C1 segment of cervical spinal cord (tissue), 14 donors: ENCODE data around the gene FAM120A.
A peak's percentile ranks its signal among the peaks of the same experiment; 100 is the strongest.

Source experiments
- DNase-seq, 14 donors: peaks; one replicate each; lab custom pipeline; 2025; lab: John Stamatoyannopoulos, UW

FAM120A gene

DNA sequence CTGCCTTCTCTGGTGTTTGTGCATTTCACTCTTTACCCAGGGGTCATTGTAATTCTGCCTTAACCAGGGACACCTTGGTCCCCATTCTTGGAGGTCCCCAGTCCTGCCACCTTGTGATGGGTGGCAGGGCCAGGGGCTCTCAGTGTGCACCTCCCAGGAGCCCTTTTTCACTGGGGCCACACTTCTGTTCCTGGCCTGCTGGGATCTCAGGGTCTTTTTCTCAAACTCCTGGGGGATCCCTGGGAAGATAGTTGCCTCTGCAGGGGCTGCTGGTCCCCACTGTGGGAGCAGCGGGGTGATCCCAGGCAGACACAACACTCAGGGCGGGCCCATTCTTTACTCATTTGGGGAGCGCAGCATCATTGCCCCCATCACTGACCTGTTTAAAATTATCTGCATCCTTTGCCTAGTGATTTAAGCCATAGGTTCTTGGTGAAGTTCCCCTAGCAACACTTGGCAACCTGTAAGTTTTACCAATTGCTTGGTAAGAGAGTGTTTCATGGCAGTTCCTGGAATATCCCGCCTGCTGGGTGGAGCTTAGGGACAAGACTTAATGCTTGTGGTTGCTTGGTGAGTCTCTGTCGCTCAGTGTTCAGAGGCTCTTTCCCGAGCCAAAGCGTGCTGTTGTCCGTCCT, 140.6 kb downstream of the FAM120A start:
- DNase-seq: no peak

DNA sequence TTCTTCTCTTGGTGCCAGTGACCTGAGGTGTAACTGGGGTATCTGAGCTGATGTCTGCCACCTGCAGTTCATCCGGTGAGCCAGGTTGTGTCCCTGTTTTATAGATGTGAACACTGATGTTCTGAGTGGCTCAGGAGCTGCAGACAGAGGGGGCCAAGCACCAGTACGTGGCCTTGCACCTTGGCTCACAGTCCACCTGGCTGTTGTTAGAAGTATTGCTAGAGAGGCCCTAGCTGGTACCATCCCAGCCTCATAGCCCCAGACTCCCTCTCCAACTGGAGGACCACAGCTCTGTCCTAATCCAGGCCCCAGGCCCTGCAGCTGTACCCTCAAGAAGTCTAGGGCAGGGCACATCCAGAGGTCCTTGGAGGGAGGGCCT, 141.1 kb downstream of the FAM120A start:
- DNase-seq: no peak

DNA sequence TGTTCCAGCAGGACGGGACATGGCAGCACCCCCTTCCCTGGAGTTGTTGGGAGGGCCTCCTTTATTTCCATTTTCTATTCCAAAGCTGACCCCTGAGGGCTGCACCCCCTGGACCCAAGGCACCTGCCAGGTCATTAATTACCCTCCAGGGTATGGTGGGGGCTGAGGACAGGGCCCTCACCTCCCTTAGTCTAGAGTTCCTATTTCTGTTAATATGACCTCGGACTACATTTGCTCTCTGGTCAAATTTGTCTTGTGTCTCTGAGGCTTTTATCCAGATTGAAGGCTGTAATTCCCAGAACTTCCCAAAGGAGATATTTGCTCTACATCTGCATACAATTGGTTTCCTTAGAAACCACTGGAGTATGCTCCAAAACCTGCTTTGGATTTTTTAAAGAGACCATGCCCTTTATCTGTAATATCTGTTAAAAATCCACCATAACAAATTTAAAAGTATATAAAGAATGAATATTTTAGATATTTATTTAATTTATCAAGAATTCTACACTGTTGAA, 141.7 kb downstream of the FAM120A start:
- no peak for DNase-seq

DNA sequence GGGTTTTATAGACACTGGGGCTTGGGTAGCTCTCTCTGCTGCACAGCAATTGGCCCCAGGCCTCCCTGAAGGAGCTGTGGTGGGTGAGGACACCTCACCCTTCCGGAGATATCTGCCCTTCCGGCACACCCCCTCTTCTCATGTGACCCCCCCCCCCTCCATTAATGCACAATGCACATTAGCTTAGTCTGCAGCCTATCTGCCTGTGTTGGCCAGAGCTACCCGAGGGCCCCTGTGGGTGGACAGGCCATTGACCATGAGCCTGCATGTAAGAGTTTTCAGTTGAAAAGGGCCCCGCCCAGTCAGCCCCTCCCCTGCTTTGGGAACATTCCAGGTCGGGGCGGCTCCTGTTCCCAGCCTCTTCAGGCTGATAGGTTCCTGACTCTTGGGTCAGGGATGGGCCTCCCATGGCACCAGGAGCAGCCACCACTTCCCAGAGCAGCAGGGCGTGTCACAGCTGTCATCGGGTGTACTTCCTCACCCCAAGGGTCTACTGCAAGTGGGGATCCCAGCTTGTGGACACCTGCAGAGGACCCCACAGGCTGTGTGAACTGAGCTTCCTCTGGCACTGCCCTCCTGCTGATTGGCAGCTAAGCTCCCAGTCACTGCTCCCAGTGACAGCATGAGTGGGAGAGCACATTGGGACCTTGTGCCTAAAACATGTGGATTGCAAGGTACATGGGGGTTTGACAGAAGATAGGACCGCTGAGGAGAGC, 142.7 kb downstream of the FAM120A start:
- DNase-seq: no peak

DNA sequence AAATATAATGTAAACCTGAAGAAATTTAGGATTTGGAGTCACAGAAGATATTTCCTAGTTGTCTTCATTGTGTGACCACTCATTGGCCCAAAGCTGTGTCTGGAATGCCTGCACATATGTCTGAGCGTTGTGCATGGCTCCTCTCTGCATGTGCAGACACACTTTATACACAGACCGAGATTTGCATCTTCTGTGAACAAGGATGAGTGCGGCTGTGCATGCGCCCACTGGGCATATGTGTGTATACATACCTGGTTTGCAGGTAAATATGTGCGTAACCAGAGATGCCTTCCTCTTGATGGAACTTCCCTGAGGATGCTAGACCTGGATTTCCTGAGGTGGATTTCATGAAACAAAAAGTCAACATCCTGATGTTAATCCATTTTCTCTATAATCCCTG, 144.0 kb downstream of the FAM120A start:
- DNase-seq: no peak

DNA sequence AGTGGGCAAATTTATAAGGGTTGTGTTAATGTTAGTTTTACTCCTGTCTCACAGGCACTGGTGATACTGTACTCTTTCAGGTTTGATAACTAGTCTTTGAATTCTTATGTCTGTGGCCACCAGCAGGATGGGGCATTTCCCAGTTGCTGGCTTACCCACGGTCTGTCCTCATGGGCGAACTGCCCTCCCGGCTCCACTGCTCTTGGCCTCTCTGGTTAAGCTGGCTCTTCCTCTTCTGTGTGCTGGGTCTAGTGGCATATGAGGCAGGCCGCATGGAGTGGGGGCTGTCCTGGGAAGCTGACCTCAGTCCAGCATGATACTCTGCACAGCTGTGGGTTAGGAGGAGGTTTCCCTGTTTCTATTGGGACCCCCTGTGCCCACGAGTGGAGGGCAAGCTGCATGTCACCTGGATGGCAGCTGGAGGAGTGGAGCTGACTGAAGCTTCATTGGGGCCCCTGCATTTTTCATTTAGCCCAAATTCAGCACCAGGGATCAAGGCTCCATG, 144.4 kb downstream of the FAM120A start:
- no peak for DNase-seq

DNA sequence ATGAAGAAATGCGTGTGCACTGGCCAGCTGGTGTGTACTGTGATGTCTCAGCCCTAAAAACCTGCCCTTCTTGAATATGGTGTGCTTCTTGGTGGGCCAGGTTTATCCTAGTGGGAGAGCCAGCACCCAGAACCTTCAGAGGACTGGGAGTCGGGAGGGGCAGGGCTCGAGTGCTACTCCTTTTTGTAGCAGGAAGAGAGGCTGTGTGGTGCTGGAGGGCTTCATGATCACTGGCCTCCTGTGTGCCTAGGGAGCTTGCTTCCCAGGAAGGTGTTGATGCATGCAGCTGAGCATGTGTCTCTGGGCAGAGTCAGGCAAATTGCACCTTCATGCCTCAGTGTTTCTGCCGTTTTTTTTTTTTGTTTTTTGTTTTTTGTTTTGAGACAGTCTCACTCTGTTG, 144.9 kb downstream of the FAM120A start:
- DNase-seq: no peak

DNA sequence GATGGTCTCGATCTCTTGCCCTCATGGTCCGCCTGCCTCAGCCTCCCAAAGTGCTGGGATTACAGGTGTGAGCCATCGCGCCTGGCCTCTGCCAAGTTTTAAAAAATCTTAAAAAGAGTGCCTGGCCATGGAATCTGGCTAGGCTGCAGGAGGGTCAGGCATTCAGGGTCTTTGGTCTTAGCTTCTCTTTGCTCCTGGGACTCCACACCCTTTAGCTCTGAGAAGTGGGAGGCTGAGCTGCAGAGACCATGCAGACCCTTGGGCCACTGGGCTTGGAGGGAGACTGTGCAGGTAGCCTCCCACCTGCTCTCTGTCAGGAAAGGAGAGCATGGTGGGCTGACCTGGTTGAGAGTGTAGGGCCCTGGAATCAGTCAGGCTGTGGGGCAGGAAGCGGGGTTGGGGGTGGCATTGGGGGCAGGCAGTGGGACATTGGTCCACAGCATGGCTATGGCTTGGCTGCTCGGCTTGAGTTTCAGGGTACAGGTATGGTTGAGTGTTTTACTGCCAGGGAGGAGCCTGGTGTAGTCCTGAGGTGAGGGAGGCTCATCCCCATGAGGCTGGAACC, 145.7 kb downstream of the FAM120A start:
- no peak for DNase-seq

DNA sequence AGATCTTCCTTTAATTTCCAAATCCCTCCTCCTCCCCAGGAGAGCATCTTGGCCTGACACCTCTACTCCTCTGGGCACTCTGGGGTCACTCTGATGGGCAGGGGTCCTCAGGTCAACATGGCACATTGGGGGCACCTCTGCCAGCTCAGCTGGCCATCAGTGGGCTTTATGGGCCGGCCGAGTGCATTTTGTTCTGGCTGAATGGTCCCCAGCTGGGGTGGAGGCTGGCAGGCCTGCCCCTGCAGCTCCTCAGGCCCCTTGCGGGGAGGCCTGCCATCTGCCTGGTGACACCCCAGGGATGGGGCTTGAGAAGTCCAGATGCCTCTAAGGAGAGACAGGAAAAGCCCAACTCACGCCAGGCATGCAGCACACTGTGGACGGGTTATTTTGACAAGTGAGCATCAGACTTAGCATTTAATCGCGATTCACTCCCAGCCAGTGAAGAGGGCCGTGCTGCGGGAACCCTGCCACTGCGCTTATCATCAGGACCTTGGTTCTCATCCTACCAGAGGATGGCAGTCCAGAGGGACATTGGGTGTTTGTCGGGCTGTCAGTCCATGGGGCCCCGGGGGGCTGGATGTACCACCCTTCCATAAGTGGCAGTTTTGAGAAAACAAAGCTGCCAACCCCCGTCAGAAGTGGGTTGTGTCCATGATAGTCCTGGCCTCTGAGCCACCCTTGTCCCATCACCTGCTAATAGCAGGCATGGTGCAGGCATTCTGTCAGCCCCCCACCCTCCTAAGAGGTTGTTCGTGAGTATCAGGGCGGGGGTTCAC, 146.6 kb downstream of the FAM120A start:
- peak in 1 of 14 donors; percentile 39 for DNase-seq

DNA sequence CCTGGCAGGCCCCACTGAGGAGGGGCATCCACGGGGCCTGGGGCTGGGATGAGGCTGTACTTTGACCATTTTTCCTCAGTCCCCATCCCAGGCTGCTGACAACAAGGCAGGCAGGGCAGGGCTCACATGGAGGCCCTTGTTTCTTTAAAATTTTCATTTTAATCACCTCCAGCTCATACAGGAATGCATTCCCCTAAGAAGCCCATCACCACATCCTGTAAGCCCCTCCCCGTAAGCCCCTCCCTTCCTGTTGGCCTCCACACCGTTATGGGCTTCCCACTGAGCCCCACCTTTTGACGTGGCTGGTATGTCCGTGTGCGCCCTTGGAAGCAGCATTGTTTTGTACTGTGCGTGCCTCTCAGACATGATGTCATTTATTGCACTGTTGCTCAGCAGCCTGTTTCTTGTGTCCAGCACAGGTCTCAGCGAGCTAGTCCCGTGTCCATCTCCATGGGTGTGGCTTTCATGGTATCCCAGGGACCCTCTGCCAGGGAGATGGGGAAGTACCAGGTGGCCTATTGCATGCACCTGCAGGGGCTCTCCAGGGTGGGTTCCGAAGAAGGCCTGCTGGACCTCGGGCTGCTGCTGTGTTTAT, 147.3 kb downstream of the FAM120A start:
- DNase-seq: peak in 1 of 14 donors; percentile 55

DNA sequence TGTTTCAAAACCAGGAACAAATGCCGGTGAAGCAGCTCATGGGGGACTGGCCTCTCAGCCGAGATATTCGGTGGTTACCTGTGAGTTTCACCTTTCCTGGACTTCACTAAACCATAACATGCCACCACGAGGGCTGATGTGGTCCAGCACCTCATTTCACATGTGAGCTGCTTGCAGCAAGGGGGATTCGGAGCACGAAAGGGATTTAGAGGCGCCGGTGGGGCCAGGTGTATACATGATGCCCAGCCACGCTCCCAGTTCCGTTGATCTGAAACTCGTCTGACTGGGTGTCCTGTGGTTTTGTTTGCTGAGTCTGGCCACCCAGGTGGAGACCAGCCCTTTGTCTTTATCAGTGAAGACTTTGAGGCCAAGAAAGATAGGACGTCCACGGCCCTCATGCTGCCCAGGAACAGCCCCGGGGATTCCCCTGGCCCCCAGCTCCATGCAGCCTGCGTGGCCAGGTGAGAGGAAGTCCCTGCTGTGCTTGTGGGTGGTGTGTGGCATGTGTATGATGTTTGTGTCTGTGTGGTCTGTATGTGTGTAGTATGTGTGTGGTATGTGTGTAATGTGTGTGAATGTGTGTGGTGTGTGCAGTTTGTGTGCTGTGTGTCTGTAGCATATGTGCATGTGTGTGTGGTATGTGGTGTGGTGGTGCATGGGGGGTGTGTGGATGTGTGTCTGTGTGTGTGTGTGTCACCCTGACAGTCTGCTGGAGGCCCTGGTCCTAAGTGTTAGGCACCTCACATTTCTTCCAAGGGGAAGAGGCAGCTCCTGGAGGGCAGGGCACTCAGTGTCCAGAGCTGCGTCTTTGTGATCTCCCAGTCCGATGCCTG, 148.3 kb downstream of the FAM120A start:
- DNase-seq: peak in 1 of 14 donors; percentile 38

DNA sequence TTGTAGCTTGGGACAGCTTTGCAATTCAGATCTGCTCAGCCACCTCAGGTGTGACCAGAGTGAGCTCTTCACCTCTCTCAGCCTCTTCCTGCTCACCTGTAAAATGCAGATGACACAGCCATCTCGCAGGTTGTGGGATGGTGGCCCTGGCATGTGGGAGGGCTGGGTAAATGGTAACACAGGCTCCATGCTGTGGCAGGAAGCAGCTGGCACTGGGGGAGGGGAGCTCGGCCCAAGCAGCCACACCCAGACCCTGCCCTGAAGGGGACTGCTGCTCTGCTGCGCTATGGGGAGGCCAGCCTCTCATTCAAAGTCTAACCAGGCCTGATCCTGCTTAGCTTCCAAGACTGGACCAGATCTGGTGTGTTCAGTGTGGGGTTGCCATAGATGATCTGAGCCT, 149.0 kb downstream of the FAM120A start:
- no peak for DNase-seq

DNA sequence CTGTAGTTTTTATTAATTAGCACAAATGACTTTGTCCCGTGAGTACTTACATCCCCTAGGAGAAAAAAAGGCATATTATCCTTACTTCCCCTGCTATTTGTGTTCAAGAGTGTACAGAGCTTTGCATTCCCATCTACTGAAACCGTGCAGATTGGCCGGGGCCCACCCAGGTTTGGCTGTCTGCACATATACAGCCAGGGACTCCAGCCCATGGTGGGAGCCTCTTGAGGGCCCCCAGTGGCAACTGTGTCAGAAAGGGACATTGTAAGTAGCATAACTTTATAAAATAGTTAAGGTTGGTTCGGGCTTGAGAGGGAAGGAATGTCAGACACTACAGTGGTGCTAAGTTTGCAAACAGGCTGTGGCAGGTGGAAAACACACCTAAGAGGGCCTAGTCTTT, 149.6 kb downstream of the FAM120A start:
- DNase-seq: no peak

DNA sequence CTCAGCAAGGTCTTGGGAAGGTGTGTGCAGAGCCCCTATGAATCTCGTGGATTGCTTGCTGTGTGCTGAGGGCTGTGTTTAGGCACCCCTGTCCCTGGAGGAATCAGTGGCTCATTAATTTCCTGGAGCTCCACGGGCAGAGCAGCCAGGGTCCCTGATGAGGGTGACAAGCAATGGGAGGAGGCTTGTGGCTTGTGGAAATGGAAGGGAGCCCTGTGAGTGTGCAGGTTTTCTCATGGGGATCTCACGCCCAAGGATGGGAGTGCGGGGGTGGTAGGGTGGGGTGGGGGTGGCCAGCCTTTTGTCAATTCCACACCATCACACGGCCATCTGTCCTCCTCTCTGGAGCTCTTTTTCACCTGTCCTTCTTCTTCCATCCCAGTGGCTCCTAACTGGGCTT, 150.2 kb downstream of the FAM120A start:
- peak in 1 of 14 donors; percentile 26 for DNase-seq

DNA sequence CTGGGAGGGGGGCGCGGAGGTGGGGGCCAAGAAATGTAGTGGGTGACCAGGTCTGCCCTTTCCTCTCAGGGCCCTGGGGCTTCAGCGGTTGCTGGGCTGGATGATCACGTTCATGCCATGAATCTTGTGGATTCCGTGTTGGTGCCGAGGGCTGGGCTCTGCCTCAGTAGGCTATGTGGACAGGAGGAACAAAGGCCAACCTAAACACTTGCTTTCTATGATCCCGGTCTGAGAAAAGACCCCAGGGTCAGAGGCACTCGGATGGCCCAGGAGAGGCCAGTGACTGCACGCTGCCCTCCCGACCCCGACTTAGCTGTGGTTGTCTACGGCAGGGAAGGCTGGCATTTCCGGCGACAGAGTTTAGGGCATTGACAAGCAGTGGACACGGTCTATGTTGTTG, 151.5 kb downstream of the FAM120A start:
- no peak for DNase-seq

DNA sequence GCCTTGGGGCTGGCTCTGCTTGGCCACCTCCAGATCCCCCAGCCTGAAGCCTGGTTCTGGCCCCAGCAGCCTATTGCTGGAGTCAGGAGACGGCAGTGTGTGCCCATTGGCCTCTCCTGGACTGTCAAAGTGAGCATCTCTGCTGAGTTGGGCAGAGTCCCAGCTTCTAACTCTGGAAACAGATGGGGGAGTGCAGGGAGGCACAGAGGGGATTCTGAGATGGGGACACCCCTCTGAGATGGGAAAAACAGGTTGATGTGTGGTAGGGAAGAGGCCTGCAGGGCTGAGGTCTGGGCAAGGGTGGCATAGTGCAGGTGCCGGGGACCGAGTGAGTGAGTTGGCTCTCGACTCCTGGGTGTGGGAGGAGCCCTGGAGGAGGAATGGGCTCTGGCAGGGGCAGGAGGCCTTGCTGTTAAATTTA, 152.4 kb downstream of the FAM120A start:
- peak in 1 of 14 donors; percentile 75 for DNase-seq

DNA sequence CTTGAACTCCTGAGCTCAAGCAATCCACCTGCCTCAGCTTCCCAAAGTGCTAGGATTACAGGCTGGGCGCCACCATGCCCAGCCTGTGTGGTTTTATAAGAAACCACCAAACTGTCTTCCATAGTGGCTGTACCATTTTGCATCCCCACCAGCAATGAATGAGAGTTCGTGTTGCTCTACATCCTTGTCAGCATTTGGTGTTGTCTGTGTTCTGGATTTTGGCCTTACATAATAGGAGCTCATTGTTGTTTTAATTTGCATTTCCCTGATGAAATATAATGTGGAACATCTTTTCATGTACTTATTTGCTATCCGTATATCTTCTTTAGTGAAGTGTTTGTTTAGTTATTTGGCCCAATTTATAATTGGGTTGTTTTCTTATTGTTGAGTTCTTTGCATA, 154.7 kb downstream of the FAM120A start:
- DNase-seq: no peak

DNA sequence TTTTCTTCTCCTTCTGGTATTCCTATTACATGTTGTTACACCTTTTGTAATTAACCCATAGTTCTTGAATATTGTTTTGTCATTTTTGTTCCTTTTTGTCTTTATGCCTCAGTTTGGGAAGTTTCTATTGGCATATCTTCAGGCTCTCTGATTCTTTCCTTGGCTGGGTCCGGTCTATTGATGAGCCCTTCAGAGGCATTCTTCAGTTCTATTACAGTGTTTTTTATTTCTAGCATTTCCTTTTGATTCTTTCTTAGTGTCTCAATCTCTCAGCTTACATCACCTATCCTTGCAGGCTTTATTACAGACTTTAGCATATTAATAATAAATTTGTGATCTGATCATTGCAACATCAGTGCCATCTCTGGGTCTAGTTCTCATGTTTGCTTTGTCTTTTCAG, 158.7 kb downstream of the FAM120A start:
- DNase-seq: no peak

DNA sequence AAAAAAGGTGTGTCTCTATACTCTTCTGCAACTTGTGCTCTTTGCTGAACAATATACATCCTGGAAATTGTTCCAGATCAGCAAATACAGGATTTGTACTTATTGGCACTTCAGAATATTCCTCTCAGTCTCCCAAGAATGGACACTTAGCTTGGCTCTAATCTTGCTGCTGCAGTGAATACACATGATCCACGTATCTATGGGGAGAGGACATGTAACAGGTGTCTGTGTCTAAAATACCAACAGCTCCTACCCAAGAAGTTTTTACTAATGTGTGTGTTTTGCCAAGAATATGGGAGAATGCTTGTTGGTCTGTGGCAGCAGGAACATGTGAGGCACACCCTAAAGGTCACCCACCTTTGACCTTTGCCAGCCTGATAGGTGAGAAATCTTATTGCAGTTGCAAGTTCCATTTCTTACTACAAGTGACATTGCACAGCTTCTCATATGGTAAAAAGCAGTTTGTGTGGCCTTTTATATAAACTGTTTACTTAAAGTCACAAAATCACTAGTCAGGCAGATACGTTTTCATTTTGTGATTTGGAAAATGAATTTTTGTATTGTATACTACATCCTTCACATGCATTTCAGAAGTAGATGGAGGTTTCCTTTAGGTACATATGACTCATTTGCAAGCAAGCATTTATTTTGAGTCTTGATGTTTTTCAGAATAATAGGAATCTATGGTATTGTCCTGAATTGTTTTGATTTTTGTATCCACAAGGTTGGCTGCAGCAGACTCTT, 160.7 kb downstream of the FAM120A start:
- DNase-seq: no peak

DNA sequence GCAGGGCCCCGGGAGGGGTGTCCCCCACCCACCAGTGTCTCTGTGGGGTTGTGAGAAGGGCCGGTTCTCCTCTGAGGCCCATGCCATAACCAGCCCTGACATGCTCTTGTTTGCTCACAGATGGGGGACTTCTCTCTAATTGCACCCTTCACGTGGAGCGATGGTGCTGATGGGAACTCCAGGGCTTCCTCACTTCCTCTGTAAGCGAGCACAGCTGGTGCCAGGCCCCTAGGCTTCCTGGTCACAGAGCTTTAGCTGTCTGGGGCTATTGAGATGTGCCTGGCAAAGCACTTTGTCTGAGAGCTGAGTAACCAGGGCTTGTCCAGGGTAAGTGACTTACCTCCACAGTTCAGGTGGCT, 161.3 kb downstream of the FAM120A start:
- no peak for DNase-seq
